NCI-H2081 (cell line): ENCODE results near the gene IGFL2.
A peak's percentile ranks its signal among the peaks of the same experiment; 100 is the strongest.
"Not testable (repeated sequence)": the region's sequence is repeated elsewhere in the genome, so short reads cannot be mapped to it uniquely, and the experiment has no call there.

Experiments
- DNase-seq, 2 experiments: peaks; one replicate each; lab custom pipeline; 2025; lab: John Stamatoyannopoulos, UW

The IGFL2 gene

DNA sequence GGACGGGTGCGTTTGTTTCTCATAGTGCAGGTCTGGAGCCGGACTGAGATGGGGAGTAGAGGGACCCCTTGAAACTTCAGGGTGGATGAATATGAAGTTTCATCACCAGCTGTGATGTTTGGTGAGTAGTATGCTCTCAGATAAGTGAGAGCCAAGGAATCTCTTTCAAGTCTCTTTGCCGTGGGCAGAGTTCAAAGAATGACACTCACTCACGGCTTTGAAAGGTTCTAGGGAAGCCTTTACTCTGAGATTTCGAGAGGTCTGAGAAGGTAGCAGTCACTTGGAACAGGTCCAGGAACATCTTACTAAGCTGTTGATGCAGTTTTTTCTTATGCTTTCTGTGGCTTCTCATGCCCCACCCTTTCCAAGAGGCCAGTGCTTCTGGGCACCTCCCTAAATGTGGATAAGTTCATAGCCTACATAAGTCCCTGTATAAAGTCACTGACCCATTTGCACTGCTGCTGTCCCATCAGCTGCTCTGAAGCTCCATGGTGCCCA, at the start of gene IGFL2:
Gene IGFL2 (plus strand): TSS at position 448 of the 498 bp plus-strand sequence. CDS start 41 bp downstream, at position 489.
- DNase-seq, result no peak

DNA sequence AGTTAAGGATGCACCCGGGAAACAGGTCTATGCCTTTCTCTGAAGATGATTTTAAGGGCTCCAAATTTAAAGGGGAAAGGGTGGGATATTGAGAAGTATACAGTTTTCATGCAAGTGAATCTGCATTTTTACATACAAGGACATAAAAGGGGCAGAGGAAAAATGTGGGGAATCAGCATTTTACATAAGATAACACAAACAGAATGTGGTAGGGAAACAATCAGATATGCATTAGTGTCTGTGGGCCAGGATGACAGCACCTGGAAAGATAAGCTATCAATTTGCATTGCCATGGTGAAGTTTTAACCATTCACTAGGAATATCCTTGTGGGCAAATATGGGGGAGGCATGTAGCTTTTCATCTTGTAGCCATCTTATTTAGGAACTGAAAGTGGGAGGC, 47.7 kb upstream of the IGFL2 start:
- no peak for DNase-seq

DNA sequence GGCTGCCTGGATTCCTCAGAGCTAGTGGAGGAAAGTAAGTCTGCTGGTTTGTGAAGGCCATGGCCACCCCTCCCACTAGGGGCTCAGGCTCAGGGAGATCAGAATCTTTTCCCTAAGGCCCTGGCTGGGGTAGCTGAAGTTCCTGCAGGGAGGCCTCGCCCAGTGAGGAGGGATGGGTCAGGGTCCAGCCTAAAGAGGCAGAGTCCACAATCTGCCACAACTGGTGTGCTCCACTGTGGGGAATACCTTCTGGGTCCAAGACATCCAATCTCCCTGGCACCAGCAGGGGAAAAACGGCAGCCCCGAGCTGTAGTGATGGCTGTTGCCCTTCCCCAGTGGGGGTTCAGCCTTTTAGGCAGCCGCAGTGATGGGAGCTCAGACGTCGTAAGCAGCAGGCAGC, 46.7 kb upstream of the IGFL2 start:
- DNase-seq, result no peak

DNA sequence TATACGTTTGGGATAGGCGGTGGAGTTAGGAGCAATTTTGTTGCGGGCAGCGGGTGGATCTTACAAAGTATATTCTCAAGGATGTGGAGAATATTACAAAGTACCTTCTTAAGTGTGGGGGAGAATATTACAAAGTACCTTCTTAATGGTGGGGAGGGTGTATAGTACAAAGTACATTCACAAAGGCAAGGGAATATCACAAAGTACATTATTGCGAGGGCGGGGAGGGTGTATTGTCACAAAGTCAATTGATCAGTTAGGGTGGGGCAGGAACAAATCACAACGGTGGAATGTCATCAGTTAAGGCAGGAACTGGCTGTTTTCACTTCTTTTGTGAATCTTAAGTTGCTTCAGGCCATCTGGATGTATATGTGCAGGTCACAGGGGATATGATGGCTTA, 45.7 kb upstream of the IGFL2 start:
- not testable (repeated sequence) for DNase-seq

- no peak for DNase-seq
Observed at GRCh38 chr19:46107371-46107770, 40.7 kb upstream of the IGFL2 start.

DNA sequence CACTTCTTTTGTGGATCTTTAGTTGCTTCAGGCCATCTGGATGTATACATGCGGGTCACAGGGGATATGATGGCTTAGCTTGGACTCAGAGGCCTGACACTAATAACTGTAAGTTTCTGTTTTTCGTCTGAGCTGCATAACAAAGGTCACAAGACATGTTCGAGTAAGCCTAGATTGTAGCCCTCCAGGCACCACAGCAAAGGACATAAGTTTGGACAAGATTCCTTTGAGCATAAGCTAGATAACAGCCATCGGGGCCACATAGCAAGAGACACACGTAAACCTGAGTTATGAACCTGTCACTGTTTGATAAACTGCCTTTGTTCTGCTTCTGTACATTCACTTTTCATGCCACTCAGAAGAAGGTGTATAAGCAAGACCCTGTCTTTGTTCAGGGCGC, 38.2 kb upstream of the IGFL2 start:
- DNase-seq, result no peak

- no peak for DNase-seq
Observed at GRCh38 chr19:46111376-46111775, 36.7 kb upstream of the IGFL2 start.

DNA sequence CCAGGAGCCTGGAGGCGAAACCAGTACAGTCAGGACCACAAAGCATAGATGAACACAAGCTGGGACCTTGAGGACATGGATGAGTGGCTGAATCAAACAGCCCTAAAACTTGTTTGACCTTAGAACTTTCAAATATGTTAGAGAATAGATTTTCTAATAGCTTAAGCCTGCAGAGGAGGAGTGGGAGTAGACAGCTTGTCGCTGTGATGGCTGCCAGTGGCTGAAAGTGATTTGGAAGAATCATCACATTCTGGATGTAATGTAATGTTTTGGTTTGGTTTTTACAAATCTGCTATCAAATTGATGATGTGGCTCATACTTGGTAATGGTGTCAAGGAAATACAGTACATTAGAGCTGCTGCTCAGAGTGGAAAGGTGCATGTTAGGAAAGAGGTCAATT, 35.5 kb upstream of the IGFL2 start:
- DNase-seq, result no peak

DNA sequence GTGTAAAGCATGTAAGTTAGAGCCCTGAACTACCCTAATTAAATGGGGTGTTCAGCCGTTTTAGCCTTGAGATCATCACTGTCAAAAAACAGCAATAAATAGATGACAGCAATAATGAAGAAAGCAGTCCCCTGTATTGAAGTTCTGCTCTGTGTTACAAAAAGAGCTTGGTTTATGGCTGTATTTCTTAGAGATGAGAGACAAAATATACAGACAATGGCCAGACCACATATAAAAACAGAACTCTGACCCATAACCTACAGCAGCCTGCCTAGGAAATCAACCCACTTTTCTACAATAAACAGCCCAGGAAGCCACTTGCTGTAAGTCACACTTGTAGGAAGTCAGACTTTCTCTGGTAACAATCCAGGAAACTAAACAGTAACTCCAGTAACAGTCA, 34.3 kb upstream of the IGFL2 start:
- DNase-seq, result no peak

DNA sequence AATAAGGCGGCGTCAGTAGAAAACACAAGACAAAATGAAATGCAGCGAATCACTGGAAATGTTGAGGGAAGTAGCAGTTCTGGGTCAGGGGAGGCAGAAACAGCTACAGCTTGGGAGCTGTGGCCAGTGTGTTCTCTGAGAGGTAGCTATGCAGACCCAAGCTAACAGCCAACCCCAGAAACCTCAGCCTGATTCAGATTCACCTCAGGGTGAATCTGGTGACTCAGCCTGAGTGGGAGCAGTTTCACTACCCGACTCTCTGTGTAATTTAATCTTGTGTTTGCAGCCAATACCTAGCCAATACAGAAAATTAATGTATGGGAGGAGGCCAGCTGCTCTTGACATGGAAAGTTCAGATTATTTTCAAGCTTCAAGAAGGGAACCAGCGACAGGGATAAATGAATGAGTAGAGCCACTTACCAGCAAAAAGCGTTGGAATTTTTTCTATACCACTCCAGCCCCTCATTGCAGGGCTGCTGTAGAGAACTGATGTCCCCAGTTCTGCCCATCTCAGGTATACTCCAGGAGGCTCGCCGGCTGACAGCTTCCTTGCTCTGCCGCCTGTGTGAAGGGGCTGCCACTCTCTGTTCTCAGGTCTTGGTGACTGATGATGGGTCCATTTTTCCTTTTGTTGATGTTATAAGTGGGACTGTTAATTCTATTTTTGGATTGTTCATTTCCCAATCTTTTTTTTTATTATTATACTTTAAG, 32.5 kb upstream of the IGFL2 start:
- no peak for DNase-seq

- no peak for DNase-seq
Observed at GRCh38 chr19:46116121-46116520, 31.9 kb upstream of the IGFL2 start.

DNA sequence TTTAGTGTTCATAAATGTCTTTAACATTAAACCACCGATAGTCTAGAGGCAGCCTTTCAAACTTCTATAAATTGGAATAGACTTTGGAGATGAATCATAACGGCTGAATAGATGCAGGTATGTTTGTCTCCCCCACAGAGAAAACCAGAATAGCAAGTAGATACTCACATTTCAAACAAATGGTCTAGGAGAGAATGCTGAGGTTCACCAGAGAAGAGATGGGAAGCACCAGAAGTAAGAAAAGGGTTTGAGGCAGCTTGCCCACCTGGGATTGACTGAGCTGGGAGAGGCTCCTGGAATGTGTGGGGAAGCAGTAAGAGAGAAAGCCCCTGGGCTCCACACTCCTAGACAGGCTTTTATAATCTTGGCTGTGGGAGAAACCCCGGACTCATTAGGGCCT, 29.9 kb upstream of the IGFL2 start:
- no peak for DNase-seq

DNA sequence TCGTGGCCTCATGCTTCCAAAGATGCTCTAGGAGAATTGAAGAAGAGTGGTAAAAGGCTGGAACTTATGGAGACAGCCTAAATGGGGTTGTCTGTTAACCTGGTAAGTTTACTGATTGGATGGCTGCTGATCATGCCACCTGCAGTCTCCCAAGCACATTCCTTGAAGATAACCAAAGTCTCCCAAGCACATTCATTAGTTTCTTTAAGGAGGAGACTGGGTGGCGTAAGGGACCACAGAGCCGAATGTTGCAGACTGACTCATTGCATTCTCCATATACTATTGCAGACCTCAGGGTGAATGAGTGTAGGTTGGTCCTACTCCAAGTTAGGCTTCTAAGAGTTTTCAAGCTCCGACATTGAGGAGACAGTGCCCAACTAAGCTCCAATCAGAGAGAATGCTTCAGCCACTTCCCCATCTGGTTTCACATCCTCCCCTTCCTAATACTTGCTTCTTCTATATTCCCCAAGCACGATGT, 23.4 kb upstream of the IGFL2 start, which contains the start of gene IGFL3:
Gene IGFL3 (minus strand): TSS at position 51 of the 478 bp plus-strand sequence. CDS start 39 bp downstream, at position 12.
- DNase-seq, result no peak

DNA sequence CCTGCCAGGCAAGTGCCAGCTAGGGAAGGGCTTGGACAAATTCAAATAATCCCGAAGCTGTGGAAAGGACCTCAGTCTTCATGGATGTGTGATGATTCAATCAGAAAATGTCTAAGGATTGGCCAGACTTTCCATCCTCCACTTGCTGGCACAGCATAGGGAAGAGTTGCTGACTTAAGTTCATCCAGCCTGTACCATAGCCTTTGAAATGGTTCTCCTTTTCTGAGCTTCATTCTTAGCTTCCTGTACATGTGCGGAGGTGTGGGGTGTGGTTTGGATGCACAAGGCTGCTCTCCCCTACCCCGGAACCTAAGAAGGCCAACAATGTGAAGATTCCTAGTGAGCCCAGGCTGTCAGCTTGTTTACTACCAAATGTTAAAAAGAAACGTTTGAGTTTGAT, 22.6 kb upstream of the IGFL2 start:
- DNase-seq, result no peak

DNA sequence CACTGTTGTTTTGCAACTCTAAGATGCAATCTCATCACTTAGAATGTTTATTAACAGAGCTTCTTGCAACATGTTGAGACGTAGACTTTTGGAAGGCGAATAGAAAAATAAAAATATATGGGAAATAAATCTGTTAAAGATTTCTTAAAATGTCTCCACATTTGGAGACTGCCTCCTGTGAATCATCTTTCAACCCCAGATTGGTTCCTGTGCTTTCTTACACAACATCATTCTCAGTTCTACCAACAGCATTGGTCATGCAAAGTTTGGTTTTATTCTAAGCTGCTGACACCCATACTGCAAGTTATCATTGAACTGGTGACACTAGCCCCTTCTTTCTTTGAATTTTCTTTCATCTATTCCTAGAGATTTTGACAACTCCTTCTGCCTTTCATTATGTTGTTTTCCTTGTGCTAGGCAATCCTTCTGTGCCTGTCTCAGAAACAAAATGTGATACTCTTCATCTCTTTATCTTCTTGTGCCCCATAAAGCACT, 21.9 kb upstream of the IGFL2 start:
- no peak for DNase-seq

- no peak for DNase-seq
Observed at GRCh38 chr19:46131485-46132143, 16.4 kb upstream of the IGFL2 start.

GRCh38 chr19:46132508-46133100, 15.4 kb upstream of the IGFL2 start:
- DNase-seq, result no peak

DNA sequence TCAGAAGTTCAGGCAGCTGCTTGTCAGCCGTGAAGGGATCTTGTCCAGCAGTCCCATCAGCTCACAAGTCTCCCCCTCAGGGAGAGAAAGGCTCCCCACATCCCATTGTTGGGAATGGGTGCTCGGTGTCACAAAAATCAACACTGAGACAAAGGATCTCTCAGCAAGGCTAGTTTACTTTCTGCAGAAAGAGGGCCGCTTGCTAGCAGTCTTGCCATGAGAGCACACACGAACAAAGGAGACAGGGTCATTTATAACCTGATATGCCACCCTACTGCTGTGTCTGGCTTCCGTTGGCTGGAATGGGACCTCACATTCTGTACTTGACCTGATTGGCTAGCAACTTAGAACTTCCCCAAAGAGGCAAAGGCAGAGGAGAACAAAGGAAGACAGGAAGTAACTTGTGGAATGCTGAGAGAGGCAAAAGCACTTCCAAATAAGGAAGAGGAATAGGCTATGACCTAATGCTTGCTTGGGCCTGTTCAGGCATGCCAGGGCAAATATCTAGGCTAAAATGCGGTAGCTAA, 14.9 kb upstream of the IGFL2 start:
- DNase-seq, result peak; percentile 5 to 67

- no peak for DNase-seq
Observed at GRCh38 chr19:46133777-46134241, 14.2 kb upstream of the IGFL2 start.

- no peak for DNase-seq
Observed at GRCh38 chr19:46134527-46134926, 13.5 kb upstream of the IGFL2 start.

GRCh38 chr19:46137915-46138473, 10.0 kb upstream of the IGFL2 start:
- DNase-seq, result no peak

DNA sequence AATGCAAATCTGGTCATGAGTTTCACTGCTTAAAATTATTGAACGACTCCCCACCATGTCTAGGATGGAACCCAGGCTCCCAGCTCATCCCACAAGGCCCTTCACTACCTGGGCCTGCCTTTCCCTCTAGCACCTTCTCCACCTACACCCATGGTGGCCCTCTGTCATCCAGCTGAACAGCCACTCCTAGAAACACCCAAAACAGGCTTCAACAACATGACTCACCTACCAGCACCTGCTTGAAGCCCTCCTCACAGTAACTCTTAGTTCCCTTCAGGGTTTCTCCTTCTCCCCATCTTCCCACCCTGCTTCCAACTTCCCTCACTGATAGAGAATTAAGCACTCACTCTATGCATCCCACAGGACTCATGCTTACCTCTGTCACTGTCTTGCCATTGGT, 6.6 kb upstream of the IGFL2 start:
- no peak for DNase-seq
